GM21367 (cell line): ENCODE results near the gene CELF5.
"Not testable (repeated sequence)": the region's sequence is repeated elsewhere in the genome, so short reads cannot be mapped to it uniquely, and the experiment has no call there.

Experiments used
- ATAC-seq: cut with Tn5 transposase; IDR thresholded peaks from one replicate; pipeline ENCODE4 v1.9.1; 2021; ENCODE audit not compliant: unreplicated experiment

Gene CELF5

GRCh38 chr19:3289971-3290569 lies 65.6 kb downstream of the CELF5 start:
- no peak for ATAC-seq

DNA sequence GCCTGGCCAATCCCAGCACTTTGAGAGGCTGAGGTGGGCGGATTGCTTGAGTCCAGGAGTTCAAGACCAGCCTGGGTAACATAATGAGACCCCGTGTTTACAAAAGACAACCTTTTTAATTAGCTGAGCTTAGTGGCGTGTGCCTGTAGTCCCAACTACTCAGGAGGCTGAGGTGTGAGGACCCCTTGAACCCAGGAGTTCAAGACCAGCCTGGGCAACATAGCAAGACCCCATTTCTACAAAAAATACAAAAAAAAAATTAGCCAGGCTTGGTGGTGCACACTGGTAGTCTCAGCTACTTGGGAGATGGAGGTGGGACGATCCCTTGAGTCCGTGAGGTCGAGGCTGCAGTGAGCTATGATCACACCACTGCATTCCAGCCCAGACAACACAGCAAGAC lies 66.4 kb downstream of the CELF5 start:
- not testable (repeated sequence) for ATAC-seq

GRCh38 chr19:3291644-3292043 lies 67.2 kb downstream of the CELF5 start:
- no peak for ATAC-seq

GRCh38 chr19:3292958-3293529 lies 68.6 kb downstream of the CELF5 start:
- ATAC-seq: no peak

GRCh38 chr19:3293560-3293959 lies 69.1 kb downstream of the CELF5 start:
- ATAC-seq: no peak

GRCh38 chr19:3294080-3294850 lies 69.8 kb downstream of the CELF5 start:
- no peak for ATAC-seq

DNA sequence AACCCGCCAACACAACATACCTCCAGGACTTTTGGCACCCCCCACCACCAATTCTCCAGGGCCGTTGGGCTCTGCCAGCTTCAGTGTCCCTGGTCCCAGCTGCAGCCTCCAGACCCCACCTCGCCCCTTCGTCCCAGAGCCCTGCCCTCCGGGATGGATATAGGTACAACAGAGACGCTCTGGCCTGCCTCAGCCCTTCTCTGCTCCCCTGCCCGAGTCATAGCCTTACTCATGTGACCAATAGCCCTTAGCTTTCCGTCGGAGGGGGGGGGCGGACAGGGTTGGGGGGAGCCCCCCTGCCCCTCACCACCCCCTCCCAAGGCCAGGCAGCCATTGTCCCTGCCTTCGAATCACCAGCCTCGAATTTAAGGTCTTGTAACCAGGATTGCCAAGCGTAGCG lies 71.1 kb downstream of the CELF5 start:
- no peak for ATAC-seq

- no peak for ATAC-seq
Observed at GRCh38 chr19:3296034-3296433, 71.6 kb downstream of the CELF5 start.

DNA sequence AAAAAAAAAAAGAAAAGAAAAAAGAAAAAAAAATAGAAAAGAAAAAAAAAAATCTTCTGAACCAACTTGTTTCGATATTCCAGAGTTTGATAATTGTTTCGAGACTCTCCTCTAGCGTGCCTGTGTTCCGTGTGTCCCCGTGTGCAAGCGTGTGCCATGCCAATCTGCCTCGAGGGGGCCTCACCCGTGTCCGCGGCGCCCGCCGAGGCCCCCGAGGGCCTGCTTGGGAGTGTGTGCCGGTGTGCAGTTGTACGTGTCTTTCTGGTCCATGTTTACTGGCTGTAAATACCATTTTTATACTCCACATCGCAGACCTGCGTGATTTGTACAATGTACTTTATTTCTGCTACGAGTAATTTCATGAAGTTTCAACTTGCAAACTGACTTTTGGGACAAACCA lies 72.0 kb downstream of the CELF5 start:
- no peak for ATAC-seq

GRCh38 chr19:3298853-3299449 lies 74.5 kb downstream of the CELF5 start:
- no peak for ATAC-seq

GRCh38 chr19:3300566-3300965 lies 76.1 kb downstream of the CELF5 start:
- ATAC-seq: not testable (repeated sequence)

DNA sequence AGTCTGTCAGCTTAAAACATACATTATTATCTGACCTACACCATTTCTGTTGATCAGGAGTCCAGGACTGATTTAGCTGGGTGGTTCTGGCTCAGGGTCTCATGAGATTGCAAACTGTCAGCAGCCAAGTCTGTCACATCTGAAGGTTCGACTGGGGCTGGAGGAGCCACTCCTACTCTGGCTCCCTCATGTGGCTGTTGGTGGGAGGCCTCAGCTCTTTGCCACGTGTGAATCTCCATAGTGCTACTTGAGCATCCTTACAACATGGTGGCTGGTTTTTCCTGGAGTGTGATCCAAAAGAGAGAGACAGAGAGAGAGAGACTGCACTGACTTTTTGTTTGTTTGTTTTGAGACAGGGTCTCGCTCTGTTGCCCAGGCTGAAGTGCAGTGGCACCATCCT lies 78.3 kb downstream of the CELF5 start:
- no peak for ATAC-seq

DNA sequence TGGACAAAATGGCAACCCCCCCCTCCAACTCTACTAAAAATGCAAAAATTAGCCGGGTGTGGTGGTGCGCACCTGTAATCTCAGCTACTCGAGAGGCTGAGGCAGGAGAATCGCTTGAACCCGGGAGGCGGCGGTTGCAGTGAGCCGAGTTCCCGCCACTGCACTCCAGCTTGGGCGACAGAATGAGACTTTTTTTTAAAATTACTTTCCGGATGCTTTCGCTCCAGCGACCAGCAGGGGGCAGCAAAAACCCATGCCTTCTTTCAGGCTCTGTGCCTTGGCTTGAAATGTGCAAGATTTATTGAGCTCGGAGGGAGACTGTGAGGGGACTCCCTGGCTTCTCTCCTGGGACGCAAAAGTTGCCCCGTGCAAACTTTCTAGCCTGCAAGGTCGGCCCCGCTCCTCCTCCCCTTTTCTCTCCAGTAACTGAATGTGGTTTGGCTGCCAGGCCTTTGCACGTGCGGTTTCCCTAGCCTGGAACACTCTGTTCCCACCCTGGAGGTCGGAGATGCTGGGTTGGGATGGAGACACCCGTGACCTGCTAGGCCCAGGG lies 80.5 kb downstream of the CELF5 start:
- no peak for ATAC-seq

DNA sequence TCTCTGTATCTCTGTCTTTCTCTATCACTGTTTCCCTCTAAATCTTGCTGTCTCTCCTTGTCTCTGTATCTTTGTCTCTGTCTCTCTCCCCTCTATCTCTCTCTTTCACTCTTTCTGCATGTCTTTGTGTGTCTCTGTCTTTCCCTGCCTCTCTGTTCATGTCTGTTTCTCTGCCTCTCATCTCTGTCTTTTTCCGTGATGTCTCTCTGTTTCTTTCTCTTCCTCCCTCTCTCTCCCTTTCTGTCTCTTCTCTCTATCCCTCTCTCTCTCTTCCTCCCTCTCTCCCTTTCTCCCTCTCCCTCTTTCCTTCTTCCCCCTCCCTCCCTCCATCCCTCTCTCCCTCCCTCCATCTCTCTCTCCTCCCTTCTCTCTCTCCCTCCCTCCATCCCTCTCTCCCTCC lies 85.3 kb downstream of the CELF5 start:
- ATAC-seq: no peak

- no peak for ATAC-seq
Observed at GRCh38 chr19:3310280-3310679, 85.8 kb downstream of the CELF5 start.

DNA sequence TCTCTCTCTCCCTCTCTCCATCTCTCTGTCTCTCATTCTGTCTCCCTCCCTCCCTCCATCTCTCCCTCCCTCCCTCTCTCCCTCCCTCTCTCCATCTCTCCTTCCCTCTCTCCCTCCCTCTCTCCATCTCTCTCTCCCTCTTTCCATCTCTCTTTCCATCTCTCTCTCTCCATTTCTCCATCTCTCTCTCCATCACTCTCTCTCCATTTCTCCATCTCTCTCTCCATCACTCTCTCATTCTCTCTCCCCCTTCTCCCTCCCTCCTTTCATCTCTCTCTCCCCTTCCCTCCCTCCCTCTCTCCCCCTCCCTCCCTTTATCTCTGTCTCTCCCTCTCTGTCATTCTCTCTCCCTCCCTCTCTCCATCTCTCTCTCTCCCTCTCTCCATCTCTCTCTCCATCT lies 86.2 kb downstream of the CELF5 start:
- ATAC-seq: no peak

GRCh38 chr19:3313199-3313575 lies 88.7 kb downstream of the CELF5 start:
- ATAC-seq: no peak

DNA sequence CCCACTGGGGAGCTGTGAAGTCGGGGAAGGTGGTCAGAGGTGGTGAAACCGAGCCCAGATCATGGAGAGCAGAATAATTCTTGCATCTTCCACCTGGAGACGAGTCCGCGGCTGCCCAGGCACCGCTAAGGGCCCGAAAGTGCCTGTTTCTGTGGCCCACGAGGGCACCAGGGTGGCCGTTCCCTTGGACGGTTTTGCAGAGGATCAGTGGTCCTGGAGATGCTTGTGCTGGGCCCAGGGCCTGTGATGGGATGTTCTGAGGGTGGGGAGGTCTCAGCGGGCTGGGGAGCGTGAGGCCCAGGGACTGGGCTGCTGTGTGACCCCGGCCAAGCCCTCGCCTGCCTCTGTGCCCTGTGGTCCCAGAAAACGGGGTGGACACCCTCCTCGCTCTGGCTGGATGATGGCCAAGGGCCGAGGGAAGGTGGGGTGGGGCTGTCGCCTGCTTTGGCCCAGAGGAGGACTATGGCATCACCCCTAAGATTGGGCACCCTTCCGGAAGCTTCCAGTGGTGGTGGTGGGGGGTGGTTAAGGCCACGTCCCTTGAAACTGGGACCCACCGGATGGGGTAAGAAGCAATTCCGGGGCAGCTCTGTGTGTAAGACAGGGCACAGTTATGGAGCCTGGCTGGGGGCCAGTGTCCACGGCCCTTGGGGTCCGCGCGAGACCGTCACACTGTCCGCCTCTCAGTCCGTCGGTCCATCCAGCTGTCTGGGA lies 90.7 kb downstream of the CELF5 start:
- ATAC-seq: no peak

GRCh38 chr19:3315676-3315973 lies 91.2 kb downstream of the CELF5 start:
- no peak for ATAC-seq

GRCh38 chr19:3316132-3316648 lies 91.7 kb downstream of the CELF5 start:
- no peak for ATAC-seq

- no peak for ATAC-seq
Observed at GRCh38 chr19:3316659-3317207, 92.3 kb downstream of the CELF5 start.
